Measurements from ENCODE around the gene DNAJB5. TPM values are rescaled to one million over a fixed set of nuclear protein-coding genes. Genes with fewer than 3 reads are reported as not detected.

Gene DNAJB5
- polyA plus RNA-seq, 1 of the 3 experiments (the other 2 are of a cell fraction), result 3.3 TPM

DNA sequence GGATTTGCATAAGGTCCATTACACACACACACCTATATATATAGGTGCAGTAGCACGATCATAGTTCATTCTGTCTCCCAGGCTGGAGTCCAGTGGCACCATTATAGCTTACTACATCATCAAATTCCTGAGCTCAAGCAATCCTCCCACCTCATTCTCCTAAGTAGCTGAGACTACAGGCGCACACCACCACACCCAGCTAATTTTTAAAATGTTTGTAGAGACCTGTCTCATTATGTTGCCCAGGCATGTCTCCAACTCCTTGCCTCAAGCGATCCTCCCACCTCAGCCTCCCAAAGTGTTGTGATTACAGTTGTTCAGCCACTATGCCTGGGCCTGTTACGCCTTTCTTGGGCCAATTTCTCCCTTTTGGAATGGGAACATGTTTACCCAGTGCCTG lies 39.7 kb downstream of the DNAJB5 start:
- no peaks in the 10 kb centered on the region for H4K20me1 ChIP-seq (ENCODE audit: insufficient read depth)
- TF ChIP-seq CHD2 (IDR thresholded peaks at IDR 0.05; ENCODE audit: low read length, partially characterized antibody) (no peak), NFIC (IDR thresholded peaks at IDR 0.05; ENCODE audit: borderline replicate concordance) (no peak)
- TF ChIP-seq, protein P1, sequence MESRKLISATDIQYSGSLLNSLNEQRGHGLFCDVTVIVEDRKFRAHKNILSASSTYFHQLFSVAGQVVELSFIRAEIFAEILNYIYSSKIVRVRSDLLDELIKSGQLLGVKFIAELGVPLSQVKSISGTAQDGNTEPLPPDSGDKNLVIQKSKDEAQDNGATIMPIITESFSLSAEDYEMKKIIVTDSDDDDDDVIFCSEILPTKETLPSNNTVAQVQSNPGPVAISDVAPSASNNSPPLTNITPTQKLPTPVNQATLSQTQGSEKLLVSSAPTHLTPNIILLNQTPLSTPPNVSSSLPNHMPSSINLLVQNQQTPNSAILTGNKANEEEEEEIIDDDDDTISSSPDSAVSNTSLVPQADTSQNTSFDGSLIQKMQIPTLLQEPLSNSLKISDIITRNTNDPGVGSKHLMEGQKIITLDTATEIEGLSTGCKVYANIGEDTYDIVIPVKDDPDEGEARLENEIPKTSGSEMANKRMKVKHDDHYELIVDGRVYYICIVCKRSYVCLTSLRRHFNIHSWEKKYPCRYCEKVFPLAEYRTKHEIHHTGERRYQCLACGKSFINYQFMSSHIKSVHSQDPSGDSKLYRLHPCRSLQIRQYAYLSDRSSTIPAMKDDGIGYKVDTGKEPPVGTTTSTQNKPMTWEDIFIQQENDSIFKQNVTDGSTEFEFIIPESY (IDR thresholded peaks at IDR 0.05; ENCODE audit: borderline replicate concordance, low read depth), result no peak
- no peaks in the 10 kb centered on the region for H3K79me2 ChIP-seq (ENCODE audit: insufficient read depth)
- H3K4me3 ChIP-seq (ENCODE audit: low read depth in 2 of 2, low read length in 1 of 2), result no peak overlapping the region
- no peaks in the 10 kb centered on the region for H3K9me3 ChIP-seq
- no peak overlapping the region for H3K27ac ChIP-seq (ENCODE audit: low read depth in 2 of 2, low read length in 1 of 2)
- H3K9me2 ChIP-seq, result no peaks in the 10 kb centered on the region
- DNase-seq, result no peak
- CTCF ChIA-PET, result interaction anchor here (0.6 to 2.2 kb wide), 2 partner anchors 22 to 130 kb away, joined by 3 to 6 read pairs; no protein-coding TSS in a partner anchor
- no peak overlapping the region for H3K9ac ChIP-seq
- WGBS (ENCODE audit: low lambda C conversion rate), result 62% methylated on average over 4 of the region's 4 CpGs
- no peak overlapping the region for H3K4me2 ChIP-seq
- peaks cover 0 to 17% of the 10 kb centered on the region in 2 experiments for H3K36me3 ChIP-seq (replicated peaks in 1 of 2; ENCODE audit: control insufficient read depth in 1 of 2, insufficient read depth in 2 of 2, low read length in 1 of 2)
- no peaks in the 10 kb centered on the region for H3F3A ChIP-seq (replicated peaks; ENCODE audit: insufficient read depth)
- POLR2A ChIA-PET, result no interaction called here
- H2AFZ ChIP-seq (ENCODE audit: low read depth), result no peak overlapping the region
- peaks cover 0 to 6% of the 10 kb centered on the region in 2 experiments; a peak in 1 of 4 replicates for H3K4me1 ChIP-seq (ENCODE audit: control insufficient read depth in 1 of 2, insufficient read depth in 2 of 2, low read depth in 1 of 2, low read length in 1 of 2)
- H3K27me3 ChIP-seq (ENCODE audit: insufficient read depth), result no peaks in the 10 kb centered on the region

DNA sequence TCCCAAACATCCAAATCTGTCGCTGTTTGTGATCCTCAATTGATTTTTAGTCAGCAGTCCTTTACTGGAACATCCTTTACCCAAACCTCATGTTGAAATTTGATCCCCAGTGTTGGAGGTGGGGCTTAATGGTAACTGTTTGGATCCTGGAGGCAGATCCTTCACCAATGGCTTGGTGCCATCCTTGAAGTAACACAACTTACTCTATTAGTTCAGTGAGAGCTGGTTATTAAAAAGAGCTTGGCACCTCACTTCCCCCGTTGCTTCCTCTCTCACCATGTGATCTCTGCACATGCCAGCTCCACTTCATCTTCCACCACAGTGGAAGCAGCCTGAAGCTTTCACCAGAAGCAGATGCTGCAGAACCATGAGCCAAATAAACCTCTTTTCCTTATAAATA lies 40.3 kb downstream of the DNAJB5 start:
- Histone ChIP-seq H3K27ac (ENCODE audit: low read depth in 2 of 2, low read length in 1 of 2) (no peak overlapping the region), H3F3A (replicated peaks; ENCODE audit: insufficient read depth) (no peaks in the 10 kb centered on the region), H3K27me3 (ENCODE audit: insufficient read depth) (no peaks in the 10 kb centered on the region), H3K9me2 (no peaks in the 10 kb centered on the region), H3K4me1 (ENCODE audit: control insufficient read depth in 1 of 2, insufficient read depth in 2 of 2, low read depth in 1 of 2, low read length in 1 of 2) (peaks cover 0 to 6% of the 10 kb centered on the region in 2 experiments; a peak in 1 of 4 replicates), H3K4me2 (no peak overlapping the region), H3K79me2 (ENCODE audit: insufficient read depth) (no peaks in the 10 kb centered on the region), H4K20me1 (ENCODE audit: insufficient read depth) (no peaks in the 10 kb centered on the region), H3K9ac (no peak overlapping the region), H3K4me3 (ENCODE audit: low read depth in 2 of 2, low read length in 1 of 2) (no peak overlapping the region), H3K9me3 (no peaks in the 10 kb centered on the region), H2AFZ (ENCODE audit: low read depth) (no peak overlapping the region), H3K36me3 (replicated peaks in 1 of 2; ENCODE audit: control insufficient read depth in 1 of 2, insufficient read depth in 2 of 2, low read length in 1 of 2) (peaks cover 0 to 17% of the 10 kb centered on the region in 2 experiments)
- ChIA-PET POLR2A (no interaction called here), CTCF (interaction anchor here (0.6 to 2.2 kb wide), 3 partner anchors 22 to 130 kb away, joined by 3 to 6 read pairs (median 3); no protein-coding TSS in a partner anchor)
- 73% methylated on average over 2 of the region's 2 CpGs for WGBS (ENCODE audit: low lambda C conversion rate)
- DNase-seq, result no peak
- TF ChIP-seq, protein P2, sequence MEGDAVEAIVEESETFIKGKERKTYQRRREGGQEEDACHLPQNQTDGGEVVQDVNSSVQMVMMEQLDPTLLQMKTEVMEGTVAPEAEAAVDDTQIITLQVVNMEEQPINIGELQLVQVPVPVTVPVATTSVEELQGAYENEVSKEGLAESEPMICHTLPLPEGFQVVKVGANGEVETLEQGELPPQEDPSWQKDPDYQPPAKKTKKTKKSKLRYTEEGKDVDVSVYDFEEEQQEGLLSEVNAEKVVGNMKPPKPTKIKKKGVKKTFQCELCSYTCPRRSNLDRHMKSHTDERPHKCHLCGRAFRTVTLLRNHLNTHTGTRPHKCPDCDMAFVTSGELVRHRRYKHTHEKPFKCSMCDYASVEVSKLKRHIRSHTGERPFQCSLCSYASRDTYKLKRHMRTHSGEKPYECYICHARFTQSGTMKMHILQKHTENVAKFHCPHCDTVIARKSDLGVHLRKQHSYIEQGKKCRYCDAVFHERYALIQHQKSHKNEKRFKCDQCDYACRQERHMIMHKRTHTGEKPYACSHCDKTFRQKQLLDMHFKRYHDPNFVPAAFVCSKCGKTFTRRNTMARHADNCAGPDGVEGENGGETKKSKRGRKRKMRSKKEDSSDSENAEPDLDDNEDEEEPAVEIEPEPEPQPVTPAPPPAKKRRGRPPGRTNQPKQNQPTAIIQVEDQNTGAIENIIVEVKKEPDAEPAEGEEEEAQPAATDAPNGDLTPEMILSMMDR (IDR thresholded peaks at IDR 0.05), result no peak
- TF ChIP-seq, protein P1 (IDR thresholded peaks at IDR 0.05; ENCODE audit: borderline replicate concordance, low read depth), result no peak
- no peak for TF ChIP-seq YY1 (IDR thresholded peaks at IDR 0.05; ENCODE audit: low read depth)
- no peak for TF ChIP-seq FOSL2 (IDR thresholded peaks at IDR 0.05; ENCODE audit: borderline replicate concordance, low read depth)
- TF ChIP-seq, protein P3, sequence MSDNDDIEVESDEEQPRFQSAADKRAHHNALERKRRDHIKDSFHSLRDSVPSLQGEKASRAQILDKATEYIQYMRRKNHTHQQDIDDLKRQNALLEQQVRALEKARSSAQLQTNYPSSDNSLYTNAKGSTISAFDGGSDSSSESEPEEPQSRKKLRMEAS (IDR thresholded peaks at IDR 0.05; ENCODE audit: low read depth), result no peak
- no peak for TF ChIP-seq MEF2A (IDR thresholded peaks at IDR 0.05; ENCODE audit: borderline replicate concordance, low read depth)
- TF ChIP-seq CHD2 (IDR thresholded peaks at IDR 0.05; ENCODE audit: low read length, partially characterized antibody), result no peak
